SU-DHL-6 (cell line): ENCODE data around the gene TTN.

Source experiments
- H2AFZ ChIP-seq: fragments of 200-600 bp; sonication (generic); 2 replicates; pipeline ENCODE4 v1.6.1; 2014; ENCODE audit warnings: low read depth, mild to moderate bottlenecking, moderate library complexity, mixed read lengths, antibody characterized with exemption, low read length; ENCODE audit not compliant: severe bottlenecking
- H3F3A ChIP-seq: fragments of 200-600 bp; shearing (Covaris generic); 2 replicates; pipeline ENCODE4 v1.6.0; 2016; ENCODE audit warnings: antibody characterized with exemption, mild to moderate bottlenecking; ENCODE audit not compliant: insufficient read depth
- H3K27ac ChIP-seq: fragments of 200-600 bp; sonication (generic); 2 replicates; pipeline ENCODE4 v1.5.1; 2016; ENCODE audit warnings: low read depth, mild to moderate bottlenecking, low read length, moderate library complexity, mixed read lengths
- H3K27me3 ChIP-seq: fragments of 200-600 bp; sonication (generic), shearing (Covaris generic); 2 replicates; pipeline ENCODE4 v1.6.0; 2014; ENCODE audit warnings: mild to moderate bottlenecking, low read length
- H3K36me3 ChIP-seq: fragments of 200-600 bp; sonication (generic); 2 replicates; pipeline ENCODE4 v1.6.1; 2014; ENCODE audit warnings: mild to moderate bottlenecking, low read length, mixed read lengths
- H3K4me2 ChIP-seq: fragments of 300-600, 200-600 bp; shearing (Covaris generic), sonication (generic); 2 replicates; pipeline ENCODE4 v1.6.0; 2014; ENCODE audit warnings: low read length, low read depth, mild to moderate bottlenecking; ENCODE audit not compliant: poor library complexity, severe bottlenecking
- H3K4me3 ChIP-seq: fragments of 200-600 bp; sonication (generic); 2 replicates; pipeline ENCODE4 v1.5.1; 2014; ENCODE audit warnings: antibody characterized with exemption, low read length, mild to moderate bottlenecking, mixed read lengths; ENCODE audit not compliant: insufficient read depth, poor library complexity, severe bottlenecking
- H3K79me2 ChIP-seq: fragments of 200-600 bp; sonication (generic); 2 replicates; pipeline ENCODE4 v1.6.1; 2014; ENCODE audit warnings: mild to moderate bottlenecking, low read length, moderate library complexity; ENCODE audit not compliant: insufficient read depth
- H3K9ac ChIP-seq: fragments of 200-600 bp; sonication (generic); 2 replicates; pipeline ENCODE4 v1.7.0; 2014; ENCODE audit warnings: mild to moderate bottlenecking, low read length
- H3K9me2 ChIP-seq: fragments of 200-600 bp; sonication (generic); replicated peaks from 2 replicates; pipeline ENCODE4 v1.6.1; 2014; ENCODE audit warnings: low read length; ENCODE audit not compliant: insufficient read depth
- H3K9me3 ChIP-seq: fragments of 200-600 bp; sonication (generic); 2 replicates; pipeline ENCODE4 v1.6.1; 2014; ENCODE audit warnings: low read length, mixed read lengths; ENCODE audit not compliant: insufficient read depth
- H4K20me1 ChIP-seq: fragments of 200-600 bp; sonication (generic); 2 replicates; pipeline ENCODE4 v1.6.1; 2014; ENCODE audit warnings: low read depth, mild to moderate bottlenecking, antibody characterized with exemption, low read length, moderate library complexity, mixed read lengths
- CTCF ChIP-seq: fragments of 200-600 bp; sonication (generic); IDR thresholded peaks from one replicate; pipeline ENCODE4 v1.5.1; 2017; ENCODE audit warnings: antibody characterized with exemption, mild to moderate bottlenecking, low read length, moderate library complexity; ENCODE audit not compliant: insufficient read depth, poor library complexity, severe bottlenecking
- EZH2phosphoT487 ChIP-seq: fragments of 200-600 bp; sonication (generic), shearing (Covaris generic); conservative IDR thresholded peaks from 2 replicates; pipeline ENCODE4 v1.6.1; 2018; ENCODE audit warnings: mild to moderate bottlenecking, antibody characterized with exemption, low read length, moderate library complexity, mixed read lengths

The TTN gene

GRCh38 chr2:178796079-178796677 lies 11.0 kb downstream of the TTN start:
- Histone ChIP-seq H3K27ac (no peak overlapping the region), H3K27me3 (no peaks in the 10 kb centered on the region), H3F3A (no peaks in the 10 kb centered on the region), H3K79me2 (no peaks in the 10 kb centered on the region), H3K9me3 (no peaks in the 10 kb centered on the region), H3K4me2 (no peak overlapping the region), H3K36me3 (no peaks in the 10 kb centered on the region), H3K9ac (no peak overlapping the region), H2AFZ (no peak overlapping the region), H3K4me3 (no peak overlapping the region), H4K20me1 (no peaks in the 10 kb centered on the region), H3K9me2 (no peaks in the 10 kb centered on the region)
- TF ChIP-seq EZH2phosphoT487, result no peak
- TF ChIP-seq CTCF, result peak; percentile 44

GRCh38 chr2:178787934-178788333 lies 19.3 kb downstream of the TTN start:
- Histone ChIP-seq H3K27me3 (no peaks in the 10 kb centered on the region), H3K9ac (no peak overlapping the region), H3K9me2 (no peaks in the 10 kb centered on the region), H2AFZ (no peak overlapping the region), H3K36me3 (no peaks in the 10 kb centered on the region), H3K27ac (no peak overlapping the region), H3K4me3 (no peak overlapping the region), H4K20me1 (no peaks in the 10 kb centered on the region), H3K4me2 (no peak overlapping the region), H3F3A (no peaks in the 10 kb centered on the region), H3K9me3 (no peaks in the 10 kb centered on the region), H3K79me2 (no peaks in the 10 kb centered on the region)
- no peak for TF ChIP-seq EZH2phosphoT487
- TF ChIP-seq CTCF, result no peak

- H3K27me3 ChIP-seq, result no peaks in the 10 kb centered on the region
- H3K9ac ChIP-seq, result no peak overlapping the region
- H3K9me2 ChIP-seq, result no peaks in the 10 kb centered on the region
- H3K9me3 ChIP-seq, result no peaks in the 10 kb centered on the region
- no peaks in the 10 kb centered on the region for H4K20me1 ChIP-seq
- H2AFZ ChIP-seq, result no peak overlapping the region
- H3K4me3 ChIP-seq, result no peak overlapping the region
- H3K79me2 ChIP-seq, result no peaks in the 10 kb centered on the region
- H3F3A ChIP-seq, result no peaks in the 10 kb centered on the region
- no peak overlapping the region for H3K27ac ChIP-seq
- no peak for TF ChIP-seq EZH2phosphoT487
- TF ChIP-seq CTCF, result no peak
- no peak overlapping the region for H3K4me2 ChIP-seq
- H3K36me3 ChIP-seq, result no peaks in the 10 kb centered on the region
Measured at GRCh38 chr2:178787155-178787554, 20.1 kb downstream of the TTN start.
